Amygdala (tissue), 56 donors: Measurements from ENCODE around the gene CCDC102B.

Experiments used
- DNase-seq, 56 donors: peaks; one replicate each; lab custom pipeline; 2025; lab: John Stamatoyannopoulos, UW

CCDC102B gene

GRCh38 chr18:69064063-69064462 is 266.2 kb downstream of the CCDC102B start:
- DNase-seq = no peak

GRCh38 chr18:69067048-69067447 is 269.2 kb downstream of the CCDC102B start:
- no peak for DNase-seq

- DNase-seq = no peak
These were observed 273.8 kb downstream of the CCDC102B start for GRCh38 chr18:69071680-69072079.

- no peak for DNase-seq
These were observed 284.0 kb downstream of the CCDC102B start for GRCh38 chr18:69081846-69082245.

GRCh38 chr18:69082499-69082898 is 284.6 kb downstream of the CCDC102B start:
- DNase-seq = no peak

GRCh38 chr18:69085951-69086350 is 288.1 kb downstream of the CCDC102B start:
- DNase-seq = no peak

GRCh38 chr18:69088973-69089372 is 291.1 kb downstream of the CCDC102B start:
- DNase-seq = no peak

GRCh38 chr18:69097349-69097748 is 299.5 kb downstream of the CCDC102B start:
- DNase-seq = no peak

GRCh38 chr18:69102959-69103358 is 305.1 kb downstream of the CCDC102B start:
- no peak for DNase-seq
